GM21423 (cell line): ENCODE results near the gene RPL36.

ENCODE experiments used
- ATAC-seq: cut with Tn5 transposase; IDR thresholded peaks from one replicate; pipeline ENCODE4 v1.9.1; 2021; ENCODE audit warnings: mild to moderate bottlenecking, moderate library complexity; ENCODE audit not compliant: unreplicated experiment

RPL36 gene

GRCh38 chr19:5673752-5674151 lies 16.3 kb upstream of the RPL36 start:
- no peak for ATAC-seq

GRCh38 chr19:5674714-5675113 lies 15.4 kb upstream of the RPL36 start:
- no peak for ATAC-seq

GRCh38 chr19:5676105-5676771 lies 13.9 kb upstream of the RPL36 start:
- ATAC-seq = no peak

- no peak for ATAC-seq
Observed at GRCh38 chr19:5676772-5677105, 13.4 kb upstream of the RPL36 start.

GRCh38 chr19:5677136-5677535 lies 13.0 kb upstream of the RPL36 start:
- no peak for ATAC-seq

- ATAC-seq = no peak
Observed at GRCh38 chr19:5677580-5677979, 12.5 kb upstream of the RPL36 start.

- no peak for ATAC-seq
Observed at GRCh38 chr19:5678071-5678718, 11.9 kb upstream of the RPL36 start.

- no peak for ATAC-seq
Observed at GRCh38 chr19:5679289-5680083, 10.6 kb upstream of the RPL36 start.

GRCh38 chr19:5680084-5680436 lies 10.0 kb upstream of the RPL36 start:
- no peak for ATAC-seq

GRCh38 chr19:5680437-5681368 lies 9.4 kb upstream of the RPL36 start, which contains the start of the genes HSD11B1L and MICOS13:
Gene HSD11B1L, plus strand, starts transcription at chr19:5681027. Its CDS starts 3,806 bp downstream, at chr19:5684833.
Gene MICOS13, minus strand, starts transcription at chr19:5680516. Its CDS starts 30 bp downstream, at chr19:5680486.
- peak; percentile 86 for ATAC-seq

- no peak for ATAC-seq
Observed at GRCh38 chr19:5681391-5682106, 8.5 kb upstream of the RPL36 start.

GRCh38 chr19:5682107-5682482 lies 8.0 kb upstream of the RPL36 start:
- ATAC-seq = no peak

- no peak for ATAC-seq
Observed at GRCh38 chr19:5683177-5683886, 6.8 kb upstream of the RPL36 start.

GRCh38 chr19:5684694-5685430 lies 5.2 kb upstream of the RPL36 start:
- ATAC-seq = no peak

- no peak for ATAC-seq
Observed at GRCh38 chr19:5686326-5686646, 3.8 kb upstream of the RPL36 start.

GRCh38 chr19:5686647-5687359 lies 3.3 kb upstream of the RPL36 start:
- peak; percentile 51 for ATAC-seq

GRCh38 chr19:5687360-5688198 lies 2.5 kb upstream of the RPL36 start:
- no peak for ATAC-seq
